ENCODE data around the gene REG4. TPM values are rescaled to one million over a fixed set of nuclear protein-coding genes. Genes with fewer than 3 reads are reported as not detected.
"Not testable (repeated sequence)": the region's sequence is repeated elsewhere in the genome, so short reads cannot be mapped to it uniquely, and the experiment has no call there.

The REG4 gene
- not detected for total RNA-seq

- ATAC-seq (no peak), DNase-seq (ENCODE audit: low spot score) (no peak)
Measured at GRCh38 chr1:119811387-119811786, at the start of gene REG4. Gene REG4, minus strand, starts transcription at chr1:119811460. Its CDS starts 2,691 bp downstream, at chr1:119808769.

- ATAC-seq (no peak), DNase-seq (ENCODE audit: low spot score) (no peak)
Measured at GRCh38 chr1:119859647-119860046, 48.4 kb upstream of the REG4 start.

- DNase-seq (ENCODE audit: low spot score); ATAC-seq: not testable (repeated sequence)
Measured at GRCh38 chr1:119858556-119859214, 47.4 kb upstream of the REG4 start.

- ATAC-seq (no peak), DNase-seq (ENCODE audit: low spot score) (no peak)
Measured at GRCh38 chr1:119858126-119858525, 46.9 kb upstream of the REG4 start.

- ATAC-seq = no peak
- no peak for DNase-seq (ENCODE audit: low spot score)
Measured at GRCh38 chr1:119853155-119853554, 41.9 kb upstream of the REG4 start.

GRCh38 chr1:119844206-119844605 is 32.9 kb upstream of the REG4 start:
- not testable (repeated sequence) for ATAC-seq; DNase-seq (ENCODE audit: low spot score)

- DNase-seq (ENCODE audit: low spot score) (no peak), ATAC-seq (no peak)
Measured at GRCh38 chr1:119841306-119841705, 30.0 kb upstream of the REG4 start.

GRCh38 chr1:119840745-119841144 is 29.5 kb upstream of the REG4 start:
- ATAC-seq (no peak), DNase-seq (ENCODE audit: low spot score) (no peak)

GRCh38 chr1:119838236-119838635 is 27.0 kb upstream of the REG4 start:
- ATAC-seq (no peak), DNase-seq (ENCODE audit: low spot score) (no peak)

- no peak for DNase-seq (ENCODE audit: low spot score)
- ATAC-seq = no peak
Measured at GRCh38 chr1:119834990-119835389, 23.7 kb upstream of the REG4 start.

GRCh38 chr1:119831027-119831426 is 19.8 kb upstream of the REG4 start:
- ATAC-seq = no peak
- DNase-seq (ENCODE audit: low spot score) = no peak

GRCh38 chr1:119829625-119830024 is 18.4 kb upstream of the REG4 start:
- DNase-seq (ENCODE audit: low spot score) (no peak), ATAC-seq (no peak)

GRCh38 chr1:119829006-119829405 is 17.7 kb upstream of the REG4 start:
- ATAC-seq; DNase-seq (ENCODE audit: low spot score): not testable (repeated sequence)

- DNase-seq (ENCODE audit: low spot score) (no peak), ATAC-seq (no peak)
Measured at GRCh38 chr1:119828266-119828665, 17.0 kb upstream of the REG4 start.

GRCh38 chr1:119827010-119827409 is 15.8 kb upstream of the REG4 start:
- no peak for ATAC-seq
- no peak for DNase-seq (ENCODE audit: low spot score)

GRCh38 chr1:119822406-119822805 is 11.1 kb upstream of the REG4 start:
- DNase-seq (ENCODE audit: low spot score) = no peak
- no peak for ATAC-seq

GRCh38 chr1:119818181-119818580 is 6.9 kb upstream of the REG4 start:
- no peak for DNase-seq (ENCODE audit: low spot score)
- no peak for ATAC-seq

GRCh38 chr1:119816407-119816806 is 5.1 kb upstream of the REG4 start:
- DNase-seq (ENCODE audit: low spot score) (no peak), ATAC-seq (peak; percentile 59)

GRCh38 chr1:119815928-119816327 is 4.7 kb upstream of the REG4 start:
- ATAC-seq = no peak
- DNase-seq (ENCODE audit: low spot score) = no peak

GRCh38 chr1:119815361-119815760 is 4.1 kb upstream of the REG4 start:
- ATAC-seq (no peak), DNase-seq (ENCODE audit: low spot score) (no peak)

- ATAC-seq = no peak
- DNase-seq (ENCODE audit: low spot score) = no peak
Measured at GRCh38 chr1:119814288-119814687, 3.0 kb upstream of the REG4 start.

- ATAC-seq (peak; percentile 73), DNase-seq (ENCODE audit: low spot score) (no peak)
Measured at GRCh38 chr1:119811985-119812557, 811 bp upstream of the REG4 start.
